Measurements from ENCODE around the gene MPRIP. TPM values are rescaled to one million over a fixed set of nuclear protein-coding genes. Genes with fewer than 3 reads are reported as not detected.

Gene MPRIP
- total and polyA plus RNA-seq, 2 of the 13 experiments (the other 11 are each of a cell fraction or from before 2014, with no cell fraction given), result 50.2 to 52.4 TPM

GRCh38 chr17:17107891-17108431 lies 65.7 kb downstream of the MPRIP start:
- Histone ChIP-seq H3K36me3 (replicated peaks in 1 of 2; ENCODE audit: control insufficient read depth in 1 of 2, insufficient read depth in 2 of 2, low read length in 2 of 2) (no peaks in the 10 kb centered on the region), H3K4me1 (ENCODE audit: insufficient read depth, low read length) (peaks cover 13% of the 10 kb centered on the region), H3K79me2 (ENCODE audit: insufficient read depth, low read length) (no peaks in the 10 kb centered on the region), H3K9me3 (ENCODE audit: low read length) (no peaks in the 10 kb centered on the region), H2AFZ (ENCODE audit: low read length) (no peak overlapping the region), H4K20me1 (ENCODE audit: insufficient read depth, low read length) (no peaks in the 10 kb centered on the region), H3K27me3 (ENCODE audit: control insufficient read depth in 1 of 2, insufficient read depth in 2 of 2, low read length in 2 of 2) (no peaks in the 10 kb centered on the region), H3K27ac (ENCODE audit: extremely low read length, insufficient read depth, low read length) (no peak overlapping the region), H3K4me3 (replicated peaks in 1 of 3; ENCODE audit: insufficient read depth in 1 of 3, low read depth in 2 of 3, low read length in 3 of 3) (no peak overlapping the region), H3K9ac (ENCODE audit: insufficient read depth, low read depth, low read length) (no peak overlapping the region), H3K4me2 (ENCODE audit: low read depth, low read length) (no peak overlapping the region)
- no TSS peak for BruUV-seq (replicated peaks)
- ATAC-seq (no peak), DNase-seq (ENCODE audit: low spot score) (no peak), FAIRE-seq (no peak)
- 97% methylated on average over 4 of the region's 7 CpGs for WGBS (ENCODE audit: low lambda C conversion rate)
- intact Hi-C loops (cut with micrococcal nuclease; ENCODE audit: unreplicated experiment), result no loop called here
- ChIA-PET POLR2A (no interaction called here), CTCF (ENCODE audit: low intra/inter-chr PET ratio, low total read pairs) (no interaction called here)
- no peak for TF ChIP-seq SIX4 (CRISPR knock-in tag; IDR thresholded peaks at IDR 0.05)
- no peak for TF ChIP-seq ZNF710 (CRISPR knock-in tag; IDR thresholded peaks at IDR 0.05; ENCODE audit: borderline replicate concordance)
- no peak for TF ChIP-seq ZNF609 (CRISPR knock-in tag; IDR thresholded peaks at IDR 0.05; ENCODE audit: borderline replicate concordance)
- no peak for TF ChIP-seq NR2F1 (CRISPR knock-in tag; IDR thresholded peaks at IDR 0.05)
- TF ChIP-seq ZNF790 (CRISPR knock-in tag; IDR thresholded peaks at IDR 0.05; ENCODE audit: borderline replicate concordance), result no peak
- no peak for TF ChIP-seq IRX3 (CRISPR knock-in tag; IDR thresholded peaks at IDR 0.05; ENCODE audit: borderline replicate concordance, low read depth)
- in situ Hi-C loops (cut with HindIII; ENCODE audit: extremely low pct_ligation_motif_present, low pct_unique_long_range_greater_than_20kb), result no loop called here
